NCI-H1417 treated with DMSO at 0.1 percent for 48 hours (cell line): ENCODE measurements around the gene OCA2.

Experiments used
- DNase-seq: peaks from one replicate; lab custom pipeline; 2025; lab: John Stamatoyannopoulos, UW

The OCA2 gene

GRCh38 chr15:28079313-28079969 is 19.7 kb downstream of the OCA2 start:
- no peak for DNase-seq

GRCh38 chr15:28078191-28078719 is 20.9 kb downstream of the OCA2 start:
- no peak for DNase-seq

- no peak for DNase-seq
Observed at GRCh38 chr15:28075573-28075972, 23.5 kb downstream of the OCA2 start.

GRCh38 chr15:28068930-28069329 is 30.2 kb downstream of the OCA2 start:
- no peak for DNase-seq

- DNase-seq = no peak
Observed at GRCh38 chr15:28066231-28066630, 32.9 kb downstream of the OCA2 start.

- no peak for DNase-seq
Observed at GRCh38 chr15:28060005-28060404, 39.1 kb downstream of the OCA2 start.

- DNase-seq = no peak
Observed at GRCh38 chr15:28058082-28058481, 41.0 kb downstream of the OCA2 start.

- DNase-seq = no peak
Observed at GRCh38 chr15:28051955-28052633, 47.0 kb downstream of the OCA2 start.

- DNase-seq = no peak
Observed at GRCh38 chr15:28049581-28049980, 49.5 kb downstream of the OCA2 start.

- DNase-seq = no peak
Observed at GRCh38 chr15:28047277-28047676, 51.8 kb downstream of the OCA2 start.

- DNase-seq = no peak
Observed at GRCh38 chr15:28044121-28044672, 54.9 kb downstream of the OCA2 start.

- no peak for DNase-seq
Observed at GRCh38 chr15:28043691-28044091, 55.4 kb downstream of the OCA2 start.

GRCh38 chr15:28037969-28038590 is 61.0 kb downstream of the OCA2 start:
- no peak for DNase-seq

GRCh38 chr15:28033443-28033842 is 65.7 kb downstream of the OCA2 start:
- no peak for DNase-seq

GRCh38 chr15:28030801-28031200 is 68.3 kb downstream of the OCA2 start:
- no peak for DNase-seq

GRCh38 chr15:28027714-28028076 is 71.4 kb downstream of the OCA2 start:
- no peak for DNase-seq

GRCh38 chr15:28026764-28027713 is 72.1 kb downstream of the OCA2 start:
- DNase-seq = no peak

GRCh38 chr15:28026221-28026620 is 72.9 kb downstream of the OCA2 start:
- DNase-seq = no peak

GRCh38 chr15:28025413-28025812 is 73.7 kb downstream of the OCA2 start:
- DNase-seq = no peak

GRCh38 chr15:28024889-28025250 is 74.2 kb downstream of the OCA2 start:
- no peak for DNase-seq

- no peak for DNase-seq
Observed at GRCh38 chr15:28023933-28024888, 74.9 kb downstream of the OCA2 start.
